Transverse colon (tissue), 4 donors: Measurements from ENCODE around the gene DCTD.

ENCODE experiments used
- POLR2AphosphoS5 ChIP-seq, 3 donors: sonication (generic); formaldehyde crosslinking; IDR thresholded peaks; one replicate each; pipeline ENCODE4 v1.6.1; 2016; ENCODE audit warnings: antibody characterized with exemption in 3 of 3
- TF ChIP-seq, protein P1 (sequence below), 5 experiments: fragments of 200-600 bp in 3 of 5; fragments of 450-650 bp in 2 of 5; sonication (generic) in 3 of 5; IDR thresholded peaks; 1 replicate in 2 of 5; 2 replicates in 3 of 5; pipeline ENCODE4 v1.5.1; 2016 to 2017; ENCODE audit warnings: antibody characterized with exemption in 5 of 5, inconsistent platforms in 3 of 5, mild to moderate bottlenecking in 2 of 5, moderate library complexity in 1 of 5

GRCh38 chr4:182842104-182842600, 75.0 kb downstream of the DCTD start:
- TF ChIP-seq, protein P1, sequence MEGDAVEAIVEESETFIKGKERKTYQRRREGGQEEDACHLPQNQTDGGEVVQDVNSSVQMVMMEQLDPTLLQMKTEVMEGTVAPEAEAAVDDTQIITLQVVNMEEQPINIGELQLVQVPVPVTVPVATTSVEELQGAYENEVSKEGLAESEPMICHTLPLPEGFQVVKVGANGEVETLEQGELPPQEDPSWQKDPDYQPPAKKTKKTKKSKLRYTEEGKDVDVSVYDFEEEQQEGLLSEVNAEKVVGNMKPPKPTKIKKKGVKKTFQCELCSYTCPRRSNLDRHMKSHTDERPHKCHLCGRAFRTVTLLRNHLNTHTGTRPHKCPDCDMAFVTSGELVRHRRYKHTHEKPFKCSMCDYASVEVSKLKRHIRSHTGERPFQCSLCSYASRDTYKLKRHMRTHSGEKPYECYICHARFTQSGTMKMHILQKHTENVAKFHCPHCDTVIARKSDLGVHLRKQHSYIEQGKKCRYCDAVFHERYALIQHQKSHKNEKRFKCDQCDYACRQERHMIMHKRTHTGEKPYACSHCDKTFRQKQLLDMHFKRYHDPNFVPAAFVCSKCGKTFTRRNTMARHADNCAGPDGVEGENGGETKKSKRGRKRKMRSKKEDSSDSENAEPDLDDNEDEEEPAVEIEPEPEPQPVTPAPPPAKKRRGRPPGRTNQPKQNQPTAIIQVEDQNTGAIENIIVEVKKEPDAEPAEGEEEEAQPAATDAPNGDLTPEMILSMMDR (IDR thresholded peaks at IDR 0.05): no peak
- no peak for TF ChIP-seq POLR2AphosphoS5 (IDR thresholded peaks at IDR 0.05)
